GM18498 (cell line): ENCODE results near the gene GAPVD1.
"Not testable (repeated sequence)": the region's sequence is repeated elsewhere in the genome, so short reads cannot be mapped to it uniquely, and the experiment has no call there.

Source experiments
- ATAC-seq: cut with Tn5 transposase; IDR thresholded peaks from one replicate; pipeline ENCODE4 v1.9.1; 2021; ENCODE audit warnings: mild to moderate bottlenecking, moderate library complexity; ENCODE audit not compliant: unreplicated experiment

Gene GAPVD1

GRCh38 chr9:125372441-125373226 lies 111.0 kb downstream of the GAPVD1 start:
- ATAC-seq: no peak

GRCh38 chr9:125374443-125375309 lies 113.0 kb downstream of the GAPVD1 start:
- ATAC-seq: peak; percentile 77

GRCh38 chr9:125375820-125376219 lies 114.2 kb downstream of the GAPVD1 start:
- no peak for ATAC-seq

GRCh38 chr9:125376261-125377226 lies 114.9 kb downstream of the GAPVD1 start:
- ATAC-seq: no peak

GRCh38 chr9:125377584-125378250 lies 116.1 kb downstream of the GAPVD1 start:
- ATAC-seq: no peak

GRCh38 chr9:125378778-125379177 lies 117.2 kb downstream of the GAPVD1 start:
- no peak for ATAC-seq

- no peak for ATAC-seq
Measured at GRCh38 chr9:125379208-125379607, 117.6 kb downstream of the GAPVD1 start.

GRCh38 chr9:125380406-125380805 lies 118.8 kb downstream of the GAPVD1 start:
- no peak for ATAC-seq

- ATAC-seq: no peak
Measured at GRCh38 chr9:125387861-125388524, 126.4 kb downstream of the GAPVD1 start.

GRCh38 chr9:125388978-125389377 lies 127.4 kb downstream of the GAPVD1 start:
- no peak for ATAC-seq

- no peak for ATAC-seq
Measured at GRCh38 chr9:125391704-125392103, 130.1 kb downstream of the GAPVD1 start.

GRCh38 chr9:125393426-125393825 lies 131.8 kb downstream of the GAPVD1 start:
- ATAC-seq: peak; percentile 48

- ATAC-seq: no peak
Measured at GRCh38 chr9:125396799-125397198, 135.2 kb downstream of the GAPVD1 start.

GRCh38 chr9:125397736-125398135 lies 136.1 kb downstream of the GAPVD1 start:
- ATAC-seq: no peak

- no peak for ATAC-seq
Measured at GRCh38 chr9:125398243-125398642, 136.6 kb downstream of the GAPVD1 start.

GRCh38 chr9:125399165-125399564 lies 137.5 kb downstream of the GAPVD1 start:
- ATAC-seq: no peak

- ATAC-seq: no peak
Measured at GRCh38 chr9:125399666-125400065, 138.0 kb downstream of the GAPVD1 start.

GRCh38 chr9:125400232-125400631 lies 138.6 kb downstream of the GAPVD1 start:
- not testable (repeated sequence) for ATAC-seq
